Measurements from ENCODE around the gene PCDHGB5.
"Not testable (repeated sequence)": the region's sequence is repeated elsewhere in the genome, so short reads cannot be mapped to it uniquely, and the experiment has no call there.

The PCDHGB5 gene

GRCh38 chr5:141397756-141398551 is at the start of gene PCDHGB5:
PCDHGB5 (plus strand) TSS chr5:141397947; CDS start chr5:141398128, 181 bp downstream.
- DNase-seq = not testable (repeated sequence)

DNA sequence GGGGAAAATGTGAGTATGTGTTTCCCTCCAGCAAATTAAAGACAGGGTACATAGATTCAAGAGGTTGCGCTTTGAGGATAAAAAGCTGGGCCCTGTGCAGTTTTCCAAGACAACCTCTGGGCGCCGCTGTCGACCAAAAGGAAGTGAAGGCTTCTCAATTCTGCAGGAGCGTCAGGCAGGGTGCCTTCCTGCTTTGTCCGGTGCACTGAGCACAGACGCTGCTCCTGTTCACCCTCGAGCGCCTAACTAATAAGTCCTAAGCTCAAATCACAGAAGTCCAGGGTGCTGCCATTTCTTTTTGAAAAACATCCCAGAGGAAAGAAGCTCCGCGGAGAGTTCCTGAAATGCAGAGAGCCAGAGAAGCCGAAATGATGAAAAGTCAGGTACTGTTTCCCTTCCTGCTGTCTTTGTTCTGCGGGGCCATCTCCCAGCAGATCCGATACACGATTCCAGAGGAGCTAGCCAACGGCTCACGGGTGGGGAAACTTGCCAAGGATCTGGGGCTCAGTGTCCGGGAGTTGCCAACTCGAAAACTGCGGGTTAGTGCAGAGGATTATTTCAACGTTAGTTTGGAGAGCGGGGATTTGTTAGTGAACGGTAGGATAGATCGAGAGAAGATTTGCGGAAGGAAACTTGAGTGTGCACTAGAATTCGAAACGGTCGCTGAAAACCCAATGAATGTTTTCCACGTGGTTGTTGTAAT is 47.7 kb upstream of the PCDHGB5 start, which contains the start of gene PCDHGB1:
PCDHGB1 (plus strand) TSS at position 183 of the 703 bp plus-strand sequence; CDS start at position 345, 162 bp downstream.
- DNase-seq = peak; percentile 1

DNA sequence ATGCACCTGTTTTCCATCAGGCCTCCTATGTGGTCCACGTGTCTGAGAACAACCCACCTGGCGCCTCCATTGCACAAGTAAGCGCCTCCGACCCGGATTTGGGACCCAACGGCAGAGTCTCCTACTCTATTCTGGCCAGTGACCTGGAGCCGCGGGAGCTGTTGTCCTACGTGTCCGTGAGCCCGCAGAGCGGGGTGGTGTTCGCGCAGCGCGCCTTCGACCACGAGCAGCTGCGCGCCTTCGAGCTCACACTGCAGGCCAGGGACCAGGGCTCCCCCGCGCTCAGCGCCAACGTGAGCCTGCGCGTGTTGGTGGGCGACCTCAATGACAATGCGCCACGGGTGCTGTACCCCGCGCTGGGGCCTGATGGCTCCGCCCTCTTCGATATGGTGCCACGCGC is 46.2 kb upstream of the PCDHGB5 start:
- no peak for DNase-seq

GRCh38 chr5:141354900-141355469 is 42.8 kb upstream of the PCDHGB5 start, which contains the start of gene PCDHGA4:
PCDHGA4 (plus strand) TSS chr5:141355021; CDS start chr5:141355108, 87 bp downstream.
- DNase-seq = no peak

GRCh38 chr5:141355641-141356040 is 42.1 kb upstream of the PCDHGB5 start:
- DNase-seq = no peak

GRCh38 chr5:141356133-141356532 is 41.6 kb upstream of the PCDHGB5 start:
- no peak for DNase-seq

DNA sequence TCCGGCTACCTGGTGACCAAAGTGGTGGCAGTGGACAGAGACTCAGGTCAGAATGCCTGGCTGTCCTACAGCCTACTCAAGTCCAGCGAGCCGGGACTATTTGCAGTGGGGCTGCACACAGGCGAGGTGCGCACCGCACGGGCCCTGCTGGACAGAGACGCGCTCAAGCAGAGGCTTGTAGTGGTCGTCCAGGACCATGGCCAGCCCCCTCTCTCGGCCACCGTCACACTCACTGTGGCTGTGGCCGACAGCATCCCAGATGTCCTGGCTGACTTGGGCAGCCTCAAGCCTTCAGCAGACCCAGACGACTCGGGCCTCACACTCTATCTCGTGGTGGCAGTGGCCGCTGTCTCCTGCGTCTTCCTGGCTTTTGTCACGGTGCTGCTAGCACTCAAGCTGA is 40.8 kb upstream of the PCDHGB5 start:
- no peak for DNase-seq

DNA sequence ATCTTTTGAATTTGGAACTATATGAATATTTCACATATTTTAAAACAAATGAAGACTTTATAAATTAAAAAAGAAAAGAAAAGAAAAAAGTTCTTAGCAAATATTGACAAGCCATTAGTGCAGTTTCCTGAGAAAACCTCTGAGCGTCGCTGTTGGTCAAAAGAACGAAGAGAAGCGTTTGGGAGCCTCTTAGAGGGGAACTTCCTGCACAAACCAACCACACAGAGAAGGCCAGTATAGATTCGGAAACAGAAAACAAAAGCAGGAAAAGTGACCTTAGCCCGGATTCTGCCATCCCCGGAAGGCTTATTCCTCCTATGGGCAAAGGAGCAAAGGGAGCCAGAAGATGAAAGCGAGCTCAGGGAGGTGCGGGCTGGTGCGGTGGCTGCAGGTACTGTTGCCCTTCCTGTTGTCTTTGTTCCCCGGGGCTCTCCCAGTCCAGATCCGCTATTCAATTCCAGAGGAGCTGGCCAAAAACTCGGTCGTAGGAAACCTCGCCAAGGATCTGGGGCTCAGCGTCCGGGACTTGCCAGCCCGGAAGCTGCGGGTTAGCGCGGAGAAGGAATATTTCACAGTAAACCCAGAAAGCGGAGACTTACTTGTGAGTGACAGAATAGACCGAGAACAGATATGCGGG is 37.8 kb upstream of the PCDHGB5 start, which contains the start of gene PCDHGB2:
PCDHGB2 (plus strand) TSS at position 205 of the 637 bp plus-strand sequence; CDS start at position 347, 142 bp downstream.
- DNase-seq = peak; percentile 29

- DNase-seq = no peak
These were observed 37.1 kb upstream of the PCDHGB5 start for GRCh38 chr5:141360685-141361084.

GRCh38 chr5:141362719-141363118 is 35.0 kb upstream of the PCDHGB5 start:
- DNase-seq = no peak

- DNase-seq = no peak
These were observed 33.6 kb upstream of the PCDHGB5 start, which contains the start of gene PCDHGA5 for GRCh38 chr5:141363952-141364660. PCDHGA5 (plus strand) TSS chr5:141364162; CDS start chr5:141364331, 169 bp downstream.

DNA sequence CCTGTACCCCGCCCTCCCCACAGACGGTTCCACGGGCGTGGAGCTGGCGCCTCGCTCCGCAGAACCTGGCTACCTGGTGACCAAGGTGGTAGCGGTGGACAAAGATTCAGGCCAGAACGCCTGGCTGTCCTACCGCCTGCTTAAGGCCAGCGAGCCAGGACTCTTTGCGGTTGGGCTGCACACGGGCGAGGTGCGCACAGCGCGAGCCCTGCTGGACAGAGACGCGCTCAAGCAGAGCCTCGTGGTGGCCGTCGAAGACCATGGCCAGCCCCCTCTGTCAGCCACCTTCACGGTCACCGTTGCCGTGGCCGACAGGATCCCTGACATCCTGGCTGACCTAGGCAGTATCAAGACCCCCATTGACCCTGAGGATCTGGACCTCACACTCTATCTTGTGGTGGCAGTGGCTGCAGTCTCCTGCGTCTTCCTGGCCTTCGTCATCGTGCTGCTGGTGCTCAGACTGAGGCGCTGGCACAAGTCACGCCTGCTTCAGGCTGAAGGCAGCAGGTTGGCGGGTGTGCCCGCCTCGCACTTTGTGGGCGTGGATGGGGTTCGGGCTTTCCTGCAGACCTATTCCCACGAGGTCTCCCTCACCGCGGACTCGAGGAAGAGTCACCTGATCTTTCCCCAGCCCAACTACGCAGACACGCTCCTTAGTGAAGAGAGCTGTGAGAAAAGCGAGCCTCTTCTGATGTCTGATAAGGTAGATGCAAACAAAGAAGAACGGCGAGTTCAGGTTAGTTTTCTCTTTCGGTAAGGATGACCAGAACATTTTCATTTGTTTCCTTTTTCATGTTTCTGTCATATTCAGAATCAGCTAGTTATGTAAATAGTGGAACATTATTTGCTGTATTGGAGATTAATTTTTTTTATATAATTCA is 31.5 kb upstream of the PCDHGB5 start:
- DNase-seq = no peak

DNA sequence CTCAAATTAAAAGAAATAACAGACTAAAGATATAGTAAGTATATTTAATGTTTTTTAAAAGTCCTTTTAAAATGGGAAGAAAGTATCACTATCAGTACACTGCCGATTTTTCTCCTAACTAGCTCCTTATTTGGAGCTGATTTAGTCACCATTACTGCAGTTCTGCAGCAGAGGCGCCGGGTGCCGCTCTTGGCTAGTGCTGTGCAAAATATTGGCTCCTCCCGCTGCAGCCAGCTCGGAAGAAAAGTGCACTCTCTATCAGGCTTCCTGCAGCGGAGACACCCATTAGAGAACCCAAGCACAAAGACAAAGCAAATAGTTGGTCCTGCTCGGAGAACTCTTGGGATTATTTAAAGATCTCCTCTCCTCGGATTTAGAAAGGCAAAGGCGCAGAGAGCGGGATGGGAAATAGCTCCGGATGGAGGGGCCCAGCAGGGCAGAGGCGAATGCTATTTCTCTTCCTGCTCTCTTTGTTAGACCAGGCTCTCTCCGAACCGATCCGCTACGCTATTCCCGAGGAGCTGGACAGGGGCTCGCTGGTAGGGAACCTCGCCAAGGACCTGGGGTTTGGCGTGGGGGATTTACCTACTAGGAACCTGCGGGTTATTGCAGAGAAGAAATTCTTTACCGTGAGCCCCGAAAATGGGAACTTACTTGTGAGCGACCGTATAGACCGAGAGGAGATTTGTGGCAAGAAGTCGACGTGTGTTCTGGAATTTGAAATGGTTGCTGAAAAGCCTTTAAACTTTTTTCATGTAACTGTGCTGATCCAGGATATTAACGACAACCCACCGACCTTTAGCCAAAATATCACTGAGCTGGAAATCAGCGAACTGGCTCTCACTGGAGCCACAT is 27.5 kb upstream of the PCDHGB5 start, which contains the start of gene PCDHGB3:
PCDHGB3 (plus strand) TSS at position 249 of the 855 bp plus-strand sequence; CDS start at position 402, 153 bp downstream.
- DNase-seq = no peak

GRCh38 chr5:141371572-141372475 is 25.9 kb upstream of the PCDHGB5 start:
- no peak for DNase-seq

DNA sequence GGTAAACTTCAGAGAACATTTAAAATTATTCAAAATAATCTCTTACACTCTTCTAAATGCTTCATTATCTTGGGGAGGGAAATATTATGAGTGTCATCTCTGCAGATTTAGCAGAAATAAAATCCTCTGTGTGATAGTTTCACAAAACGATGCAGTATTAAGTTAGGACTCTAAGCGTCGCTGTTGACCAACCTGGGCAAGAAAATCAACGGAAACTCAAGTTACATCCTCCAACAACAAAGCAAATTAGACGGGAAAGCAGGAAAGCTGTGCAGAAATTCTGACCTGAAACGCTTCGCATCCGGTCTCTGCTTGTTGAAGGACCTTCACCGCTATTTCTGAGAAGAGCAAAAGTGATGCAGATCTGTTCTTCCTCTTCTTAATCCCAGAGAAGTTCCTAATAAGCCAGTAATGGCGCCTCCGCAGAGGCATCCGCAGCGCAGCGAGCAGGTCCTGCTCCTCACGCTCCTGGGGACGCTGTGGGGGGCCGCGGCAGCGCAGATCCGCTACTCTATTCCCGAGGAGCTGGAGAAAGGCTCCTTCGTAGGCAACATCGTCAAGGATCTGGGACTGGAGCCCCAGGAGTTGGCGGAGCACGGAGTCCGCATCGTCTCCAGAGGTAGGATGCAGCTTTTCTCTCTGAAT is 24.0 kb upstream of the PCDHGB5 start, which contains the start of gene PCDHGA6:
PCDHGA6 (plus strand) TSS at position 219 of the 645 bp plus-strand sequence; CDS start at position 412, 193 bp downstream.
- DNase-seq = no peak

DNA sequence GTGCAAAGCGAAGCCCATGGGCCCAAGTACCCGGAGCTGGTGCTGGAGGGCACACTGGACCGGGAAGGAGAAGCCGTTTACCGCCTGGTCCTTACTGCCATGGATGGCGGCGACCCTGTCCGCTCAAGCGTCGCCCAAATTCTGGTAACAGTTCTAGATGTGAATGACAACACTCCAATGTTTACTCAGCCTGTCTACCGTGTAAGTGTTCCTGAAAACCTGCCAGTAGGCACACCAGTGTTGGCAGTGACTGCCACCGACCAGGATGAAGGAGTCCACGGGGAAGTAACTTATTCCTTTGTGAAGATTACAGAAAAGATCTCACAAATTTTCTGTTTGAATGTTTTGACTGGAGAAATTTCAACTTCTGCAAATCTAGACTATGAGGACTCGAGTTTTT is 23.1 kb upstream of the PCDHGB5 start:
- no peak for DNase-seq

DNA sequence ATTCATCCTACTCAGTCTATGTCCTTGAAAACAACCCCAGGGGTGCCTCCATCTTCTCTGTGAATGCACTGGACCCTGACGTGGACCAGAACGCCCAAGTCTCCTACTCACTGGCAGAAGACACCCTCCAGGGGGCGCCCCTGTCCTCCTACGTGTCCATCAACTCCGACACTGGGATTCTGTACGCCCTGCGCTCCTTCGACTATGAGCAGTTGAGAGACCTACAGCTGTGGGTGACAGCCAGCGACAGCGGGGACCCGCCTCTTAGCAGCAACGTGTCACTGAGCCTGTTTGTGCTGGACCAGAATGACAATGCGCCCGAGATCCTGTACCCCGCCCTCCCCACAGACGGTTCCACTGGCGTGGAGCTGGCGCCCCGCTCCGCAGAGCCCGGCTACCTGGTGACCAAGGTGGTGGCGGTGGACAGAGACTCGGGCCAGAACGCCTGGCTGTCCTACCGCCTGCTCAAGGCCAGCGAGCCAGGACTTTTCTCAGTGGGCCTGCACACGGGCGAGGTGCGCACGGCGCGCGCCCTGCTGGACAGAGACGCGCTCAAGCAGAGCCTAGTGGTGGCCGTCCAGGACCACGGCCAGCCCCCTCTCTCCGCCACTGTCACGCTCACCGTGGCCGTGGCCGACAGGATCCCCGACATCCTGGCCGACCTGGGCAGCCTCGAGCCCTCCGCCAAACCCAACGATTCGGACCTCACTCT is 22.1 kb upstream of the PCDHGB5 start:
- not testable (repeated sequence) for DNase-seq

All from GDM1 (cell line).